ENCODE data around the gene VBP1. TPM values are rescaled to one million over a fixed set of nuclear protein-coding genes. Genes with fewer than 3 reads are reported as not detected.

Gene VBP1
- total RNA-seq, 1 experiment from 2014 or later, result 126 TPM

DNA sequence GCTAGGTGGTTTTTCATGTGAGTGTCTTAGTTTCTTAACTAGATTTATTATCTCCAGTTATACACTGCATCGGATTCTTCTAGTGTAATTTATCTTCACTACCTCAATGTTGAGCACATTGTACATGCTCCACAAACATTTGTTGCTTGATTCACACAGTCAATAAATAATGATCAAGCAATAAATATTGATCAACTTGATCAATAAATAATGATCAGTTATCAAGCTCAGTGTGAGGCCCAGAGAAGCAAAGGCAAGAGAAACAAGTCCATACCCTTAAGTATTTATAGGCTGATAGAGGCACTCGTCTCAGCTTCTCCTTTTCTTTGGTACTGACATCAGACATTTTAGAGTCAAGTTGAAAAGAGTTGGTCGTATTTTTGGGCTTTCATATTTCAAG lies 5.1 kb upstream of the VBP1 start:
- in situ Hi-C loops (cut with HindIII; ENCODE audit: low pct_unique_long_range_greater_than_20kb, low sequenced_read_pairs), result no loop called here
- ATAC-seq, result no peak

DNA sequence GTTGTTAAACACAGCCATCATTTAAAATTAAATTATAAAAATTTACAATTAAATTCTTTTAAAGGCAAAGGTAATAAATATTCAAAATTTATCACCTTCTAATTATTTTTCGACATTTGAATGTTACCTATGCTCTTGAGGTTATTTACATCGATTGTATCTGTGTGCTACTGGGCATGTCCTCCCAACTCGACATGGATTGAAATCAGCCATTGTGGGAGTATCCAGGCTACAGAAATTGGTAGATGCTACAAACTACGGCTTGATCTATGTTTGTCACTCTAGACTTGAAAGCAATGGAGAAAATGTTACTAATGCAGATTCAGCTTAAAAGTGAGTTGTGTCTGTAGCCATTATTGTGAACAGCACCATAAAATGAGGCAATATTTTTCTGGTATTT lies 2.5 kb upstream of the VBP1 start:
- no peak for DNase-seq (ENCODE audit: low read depth, low spot score)
- in situ Hi-C loops (cut with HindIII; ENCODE audit: low pct_unique_long_range_greater_than_20kb, low sequenced_read_pairs), result no loop called here
- BruUV-seq (replicated peaks), result no TSS peak
- H3K27me3 ChIP-seq (ENCODE audit: control insufficient read depth, insufficient read depth, low read length), result no peaks in the 10 kb centered on the region
- no peak for ATAC-seq
- H3K4me1 ChIP-seq (ENCODE audit: control insufficient read depth, insufficient read depth, low read length), result peaks cover 18% of the 10 kb centered on the region
- no peak overlapping the region for H3K27ac ChIP-seq (ENCODE audit: low read length)
- no peaks in the 10 kb centered on the region for H3K36me3 ChIP-seq (ENCODE audit: control insufficient read depth, insufficient read depth, low read length)
- intact Hi-C loops (cut with micrococcal nuclease; ENCODE audit: unreplicated experiment), result loop anchor here (10.0 kb wide), 2 partner anchors 119 to 229 kb away; no protein-coding TSS in a partner anchor
- H3K9me3 ChIP-seq (ENCODE audit: control insufficient read depth, insufficient read depth, low read depth, low read length), result no peaks in the 10 kb centered on the region
- CTCF ChIA-PET, result no interaction called here
- H3K4me3 ChIP-seq (ENCODE audit: low read depth in 2 of 2, low read length in 2 of 2), result no peak overlapping the region
- TF ChIP-seq POLR2AphosphoS5 (IDR thresholded peaks at IDR 0.05; ENCODE audit: low read depth, low read length), result no peak
- no peak for TF ChIP-seq SIN3A (IDR thresholded peaks at IDR 0.05; ENCODE audit: borderline replicate concordance, insufficient read depth, low read depth, low read length)
- TF ChIP-seq TCF7L2 (IDR thresholded peaks at IDR 0.05; ENCODE audit: low read depth, low read length), result no peak
- TF ChIP-seq, protein P1, sequence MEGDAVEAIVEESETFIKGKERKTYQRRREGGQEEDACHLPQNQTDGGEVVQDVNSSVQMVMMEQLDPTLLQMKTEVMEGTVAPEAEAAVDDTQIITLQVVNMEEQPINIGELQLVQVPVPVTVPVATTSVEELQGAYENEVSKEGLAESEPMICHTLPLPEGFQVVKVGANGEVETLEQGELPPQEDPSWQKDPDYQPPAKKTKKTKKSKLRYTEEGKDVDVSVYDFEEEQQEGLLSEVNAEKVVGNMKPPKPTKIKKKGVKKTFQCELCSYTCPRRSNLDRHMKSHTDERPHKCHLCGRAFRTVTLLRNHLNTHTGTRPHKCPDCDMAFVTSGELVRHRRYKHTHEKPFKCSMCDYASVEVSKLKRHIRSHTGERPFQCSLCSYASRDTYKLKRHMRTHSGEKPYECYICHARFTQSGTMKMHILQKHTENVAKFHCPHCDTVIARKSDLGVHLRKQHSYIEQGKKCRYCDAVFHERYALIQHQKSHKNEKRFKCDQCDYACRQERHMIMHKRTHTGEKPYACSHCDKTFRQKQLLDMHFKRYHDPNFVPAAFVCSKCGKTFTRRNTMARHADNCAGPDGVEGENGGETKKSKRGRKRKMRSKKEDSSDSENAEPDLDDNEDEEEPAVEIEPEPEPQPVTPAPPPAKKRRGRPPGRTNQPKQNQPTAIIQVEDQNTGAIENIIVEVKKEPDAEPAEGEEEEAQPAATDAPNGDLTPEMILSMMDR (IDR thresholded peaks at IDR 0.05), result no peak
- TF ChIP-seq, protein P2, sequence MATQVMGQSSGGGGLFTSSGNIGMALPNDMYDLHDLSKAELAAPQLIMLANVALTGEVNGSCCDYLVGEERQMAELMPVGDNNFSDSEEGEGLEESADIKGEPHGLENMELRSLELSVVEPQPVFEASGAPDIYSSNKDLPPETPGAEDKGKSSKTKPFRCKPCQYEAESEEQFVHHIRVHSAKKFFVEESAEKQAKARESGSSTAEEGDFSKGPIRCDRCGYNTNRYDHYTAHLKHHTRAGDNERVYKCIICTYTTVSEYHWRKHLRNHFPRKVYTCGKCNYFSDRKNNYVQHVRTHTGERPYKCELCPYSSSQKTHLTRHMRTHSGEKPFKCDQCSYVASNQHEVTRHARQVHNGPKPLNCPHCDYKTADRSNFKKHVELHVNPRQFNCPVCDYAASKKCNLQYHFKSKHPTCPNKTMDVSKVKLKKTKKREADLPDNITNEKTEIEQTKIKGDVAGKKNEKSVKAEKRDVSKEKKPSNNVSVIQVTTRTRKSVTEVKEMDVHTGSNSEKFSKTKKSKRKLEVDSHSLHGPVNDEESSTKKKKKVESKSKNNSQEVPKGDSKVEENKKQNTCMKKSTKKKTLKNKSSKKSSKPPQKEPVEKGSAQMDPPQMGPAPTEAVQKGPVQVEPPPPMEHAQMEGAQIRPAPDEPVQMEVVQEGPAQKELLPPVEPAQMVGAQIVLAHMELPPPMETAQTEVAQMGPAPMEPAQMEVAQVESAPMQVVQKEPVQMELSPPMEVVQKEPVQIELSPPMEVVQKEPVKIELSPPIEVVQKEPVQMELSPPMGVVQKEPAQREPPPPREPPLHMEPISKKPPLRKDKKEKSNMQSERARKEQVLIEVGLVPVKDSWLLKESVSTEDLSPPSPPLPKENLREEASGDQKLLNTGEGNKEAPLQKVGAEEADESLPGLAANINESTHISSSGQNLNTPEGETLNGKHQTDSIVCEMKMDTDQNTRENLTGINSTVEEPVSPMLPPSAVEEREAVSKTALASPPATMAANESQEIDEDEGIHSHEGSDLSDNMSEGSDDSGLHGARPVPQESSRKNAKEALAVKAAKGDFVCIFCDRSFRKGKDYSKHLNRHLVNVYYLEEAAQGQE (IDR thresholded peaks at IDR 0.05; ENCODE audit: insufficient read depth in 1 of 2, low read depth in 2 of 2, low read length in 1 of 2), result no peak
- POLR2A ChIA-PET, result no interaction called here

More for the DNA sequence above, 5.1 kb upstream of the VBP1 start:
- DNase-seq (ENCODE audit: low read depth, low spot score), result no peak
- H3K9me3 ChIP-seq (ENCODE audit: control insufficient read depth, insufficient read depth, low read depth, low read length), result no peaks in the 10 kb centered on the region
- 0 out of 2 replicates have a peak, but pooled peaks cover 2% of the 10 kb centered on the region for H3K27me3 ChIP-seq (ENCODE audit: control insufficient read depth, insufficient read depth, low read length)
- peaks cover 7% of the 10 kb centered on the region for H3K4me1 ChIP-seq (ENCODE audit: control insufficient read depth, insufficient read depth, low read length)
- H3K36me3 ChIP-seq (ENCODE audit: control insufficient read depth, insufficient read depth, low read length), result no peaks in the 10 kb centered on the region
- no peak overlapping the region for H3K27ac ChIP-seq (ENCODE audit: low read length)
- BruUV-seq (replicated peaks), result no TSS peak
- TF ChIP-seq, protein P2 (IDR thresholded peaks at IDR 0.05; ENCODE audit: insufficient read depth in 1 of 2, low read depth in 2 of 2, low read length in 1 of 2), result no peak
- no peak for TF ChIP-seq SIN3A (IDR thresholded peaks at IDR 0.05; ENCODE audit: borderline replicate concordance, insufficient read depth, low read depth, low read length)
- no peak for TF ChIP-seq TCF7L2 (IDR thresholded peaks at IDR 0.05; ENCODE audit: low read depth, low read length)
- TF ChIP-seq POLR2AphosphoS5 (IDR thresholded peaks at IDR 0.05; ENCODE audit: low read depth, low read length), result no peak
- TF ChIP-seq, protein P1 (IDR thresholded peaks at IDR 0.05), result no peak
- ChIA-PET POLR2A (no interaction called here), CTCF (no interaction called here)
- intact Hi-C loops (cut with micrococcal nuclease; ENCODE audit: unreplicated experiment), result loop anchor here (10.0 kb wide), 2 partner anchors 116 to 226 kb away; no protein-coding TSS in a partner anchor
- H3K4me3 ChIP-seq (ENCODE audit: low read depth in 2 of 2, low read length in 2 of 2), result no peak overlapping the region

Measured in Panc1 (cell line).